KMS-11 (cell line): Measurements from ENCODE around the gene ACADL.

ENCODE experiments used
- H2AFZ ChIP-seq: fragments of 200-600 bp; sonication (generic); 2 replicates; pipeline ENCODE4 v1.6.1; 2016; ENCODE audit warnings: antibody characterized with exemption, mixed run types, low read depth
- H3K27ac ChIP-seq: fragments of 200-600 bp; sonication (generic); 2 replicates; pipeline ENCODE4 v1.6.1; 2016; ENCODE audit warnings: mild to moderate bottlenecking, mixed run types
- H3K27me3 ChIP-seq: fragments of 200-600 bp; sonication (generic); 2 replicates; pipeline ENCODE4 v1.6.1; 2017; ENCODE audit warnings: mild to moderate bottlenecking, low read depth, mixed run types, moderate library complexity; ENCODE audit not compliant: insufficient read depth
- H3K36me3 ChIP-seq: fragments of 200-600 bp; sonication (generic); 2 replicates; pipeline ENCODE4 v1.6.1; 2017; ENCODE audit warnings: mild to moderate bottlenecking, mixed run types; ENCODE audit not compliant: insufficient read depth
- H3K4me1 ChIP-seq: fragments of 200-600 bp; sonication (generic); 2 replicates; pipeline ENCODE4 v1.6.1; 2016; ENCODE audit warnings: mild to moderate bottlenecking, low read depth, mixed run types; ENCODE audit not compliant: poor library complexity, severe bottlenecking
- H3K4me2 ChIP-seq: fragments of 200-600 bp; sonication (generic); 2 replicates; pipeline ENCODE4 v1.7.0; 2016; ENCODE audit warnings: mild to moderate bottlenecking, mixed run types
- H3K4me3 ChIP-seq: fragments of 200-600 bp; sonication (generic); IDR thresholded peaks from 2 replicates; pipeline ENCODE4 v1.6.1; 2017; ENCODE audit warnings: low read depth, low read length, mixed read lengths; ENCODE audit not compliant: insufficient read depth
- H3K79me2 ChIP-seq: fragments of 200-600 bp; sonication (generic); 2 replicates; pipeline ENCODE4 v1.6.1; 2016; ENCODE audit warnings: low read depth, mixed run types; ENCODE audit not compliant: insufficient read depth
- H3K9ac ChIP-seq: fragments of 200-600 bp; sonication (generic); 2 replicates; pipeline ENCODE4 v1.6.1; 2016; ENCODE audit warnings: mild to moderate bottlenecking, mixed run types
- H4K20me1 ChIP-seq: fragments of 200-600 bp; sonication (generic); 2 replicates; pipeline ENCODE4 v1.6.1; 2016; ENCODE audit warnings: mild to moderate bottlenecking, mixed run types; ENCODE audit not compliant: insufficient read depth
- TF ChIP-seq, protein P1 (sequence below): fragments of 200-600 bp; sonication (generic); conservative IDR thresholded peaks from 2 replicates; pipeline ENCODE4 v1.6.1; 2017; ENCODE audit warnings: low read depth, mild to moderate bottlenecking, antibody characterized with exemption, low read length, moderate library complexity, mixed read lengths

ACADL gene

GRCh38 chr2:210203147-210203546, 22.1 kb downstream of the ACADL start:
- H2AFZ ChIP-seq = no peak overlapping the region
- no peak overlapping the region for H3K9ac ChIP-seq
- no peaks in the 10 kb centered on the region for H3K36me3 ChIP-seq
- no peaks in the 10 kb centered on the region for H3K27me3 ChIP-seq
- TF ChIP-seq, protein P1, sequence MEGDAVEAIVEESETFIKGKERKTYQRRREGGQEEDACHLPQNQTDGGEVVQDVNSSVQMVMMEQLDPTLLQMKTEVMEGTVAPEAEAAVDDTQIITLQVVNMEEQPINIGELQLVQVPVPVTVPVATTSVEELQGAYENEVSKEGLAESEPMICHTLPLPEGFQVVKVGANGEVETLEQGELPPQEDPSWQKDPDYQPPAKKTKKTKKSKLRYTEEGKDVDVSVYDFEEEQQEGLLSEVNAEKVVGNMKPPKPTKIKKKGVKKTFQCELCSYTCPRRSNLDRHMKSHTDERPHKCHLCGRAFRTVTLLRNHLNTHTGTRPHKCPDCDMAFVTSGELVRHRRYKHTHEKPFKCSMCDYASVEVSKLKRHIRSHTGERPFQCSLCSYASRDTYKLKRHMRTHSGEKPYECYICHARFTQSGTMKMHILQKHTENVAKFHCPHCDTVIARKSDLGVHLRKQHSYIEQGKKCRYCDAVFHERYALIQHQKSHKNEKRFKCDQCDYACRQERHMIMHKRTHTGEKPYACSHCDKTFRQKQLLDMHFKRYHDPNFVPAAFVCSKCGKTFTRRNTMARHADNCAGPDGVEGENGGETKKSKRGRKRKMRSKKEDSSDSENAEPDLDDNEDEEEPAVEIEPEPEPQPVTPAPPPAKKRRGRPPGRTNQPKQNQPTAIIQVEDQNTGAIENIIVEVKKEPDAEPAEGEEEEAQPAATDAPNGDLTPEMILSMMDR = no peak
- H3K79me2 ChIP-seq = no peaks in the 10 kb centered on the region
- no peak overlapping the region for H3K27ac ChIP-seq
- no peak overlapping the region for H3K4me3 ChIP-seq
- H4K20me1 ChIP-seq = no peaks in the 10 kb centered on the region
- H3K4me2 ChIP-seq = no peak overlapping the region
- H3K4me1 ChIP-seq = no peaks in the 10 kb centered on the region

DNA sequence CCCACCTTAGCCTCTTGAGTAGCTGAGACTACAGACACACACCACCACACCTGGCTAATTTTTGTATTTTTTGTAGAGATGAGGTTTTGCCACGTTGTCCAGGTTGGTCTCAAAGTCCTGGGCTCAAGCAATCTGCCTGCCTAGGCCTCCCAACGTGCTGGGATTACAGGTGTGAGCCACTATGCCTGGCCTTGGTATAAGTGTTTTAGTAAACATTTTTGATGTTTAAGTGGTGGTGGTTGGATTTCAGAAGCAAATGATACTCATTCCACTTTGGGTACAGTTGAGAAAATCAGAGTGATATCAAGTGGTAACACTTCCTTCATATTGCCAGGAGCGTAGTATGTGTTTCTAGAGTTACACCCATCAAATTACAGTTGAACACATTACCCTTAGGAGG, 25.4 kb downstream of the ACADL start:
- no peaks in the 10 kb centered on the region for H4K20me1 ChIP-seq
- H3K4me1 ChIP-seq = peaks cover 5% of the 10 kb centered on the region
- no peaks in the 10 kb centered on the region for H3K36me3 ChIP-seq
- H3K9ac ChIP-seq = no peak overlapping the region
- no peak overlapping the region for H3K4me2 ChIP-seq
- no peaks in the 10 kb centered on the region for H3K79me2 ChIP-seq
- no peak overlapping the region for H3K27ac ChIP-seq
- TF ChIP-seq, protein P1 = no peak
- H2AFZ ChIP-seq = no peak overlapping the region
- no peak overlapping the region for H3K4me3 ChIP-seq
- H3K27me3 ChIP-seq = no peaks in the 10 kb centered on the region

GRCh38 chr2:210199186-210199765, 26.0 kb downstream of the ACADL start:
- Histone ChIP-seq H2AFZ (no peak overlapping the region), H3K36me3 (no peaks in the 10 kb centered on the region), H3K4me3 (no peak overlapping the region), H3K4me2 (no peak overlapping the region), H4K20me1 (no peaks in the 10 kb centered on the region), H3K27ac (no peak overlapping the region), H3K27me3 (no peaks in the 10 kb centered on the region), H3K9ac (no peak overlapping the region), H3K4me1 (peaks cover 11% of the 10 kb centered on the region), H3K79me2 (no peaks in the 10 kb centered on the region)
- TF ChIP-seq, protein P1 = no peak; the same call in 1 of the 2 replicates

DNA sequence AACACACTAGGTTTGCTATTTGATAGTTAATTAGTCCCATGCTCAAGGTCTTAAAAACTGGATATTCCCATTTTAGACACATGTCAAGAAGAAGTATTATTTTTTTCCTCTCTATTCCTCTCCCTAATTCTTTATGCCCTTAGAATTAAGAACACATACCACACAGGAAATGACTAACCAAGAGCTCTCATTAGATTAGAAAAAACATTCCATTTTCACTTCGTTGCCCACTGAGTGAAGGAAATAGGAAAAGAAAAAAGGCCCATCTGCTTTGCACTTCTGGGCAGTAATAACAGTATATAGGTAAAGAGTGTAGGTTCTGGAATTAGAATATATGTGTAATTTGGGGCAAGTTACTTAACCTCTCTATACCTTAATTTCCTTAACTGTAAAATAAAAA, 26.9 kb downstream of the ACADL start:
- H3K4me2 ChIP-seq = no peak overlapping the region
- H3K4me3 ChIP-seq = no peak overlapping the region
- no peaks in the 10 kb centered on the region for H3K36me3 ChIP-seq
- H3K79me2 ChIP-seq = no peaks in the 10 kb centered on the region
- no peaks in the 10 kb centered on the region for H3K27me3 ChIP-seq
- no peaks in the 10 kb centered on the region for H4K20me1 ChIP-seq
- H2AFZ ChIP-seq = no peak overlapping the region
- H3K4me1 ChIP-seq = peaks cover 19% of the 10 kb centered on the region
- TF ChIP-seq, protein P1 = no peak
- no peak overlapping the region for H3K9ac ChIP-seq
- no peak overlapping the region for H3K27ac ChIP-seq
